ENCODE data around the gene IQCK. TPM values are rescaled to one million over a fixed set of nuclear protein-coding genes. Genes with fewer than 3 reads are reported as not detected.
A peak's percentile ranks its signal among the peaks of the same experiment; 100 is the strongest.

Gene IQCK
- total RNA-seq, 2 donors from 2014 or later = 2.2 to 3.7 TPM

DNA sequence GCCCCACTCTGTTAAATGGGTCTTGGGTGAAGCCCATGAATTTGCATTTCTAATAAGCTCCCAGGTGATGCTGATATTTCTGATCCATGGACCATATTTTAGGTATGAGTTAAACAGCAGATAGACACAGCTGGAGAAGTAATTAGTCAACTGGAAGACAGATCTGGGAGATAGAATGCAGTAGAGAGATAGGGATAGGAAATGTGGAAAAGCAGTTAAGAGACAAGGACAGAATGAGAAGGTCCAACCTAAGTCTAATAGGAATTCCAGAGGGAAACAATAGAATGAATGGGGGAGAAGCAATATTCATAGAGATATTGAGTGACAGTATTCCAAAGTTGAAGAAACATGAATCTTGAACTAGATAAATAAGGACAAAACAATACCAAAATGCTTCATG is 94.9 kb downstream of the IQCK start:
- H3K9me3 ChIP-seq (ENCODE audit: control insufficient read depth, low read length, poor library complexity, severe bottlenecking) = no peaks in the 10 kb centered on the region
- no peak overlapping the region for H3K4me3 Mint-ChIP-seq
- no peaks in the 10 kb centered on the region for H3K27me3 Mint-ChIP-seq
- H3K4me1 Mint-ChIP-seq = peaks cover 3% of the 10 kb centered on the region
- DNase-seq = no peak
- no peak for ATAC-seq
- no peak overlapping the region for H3K27ac Mint-ChIP-seq
- H3K36me3 Mint-ChIP-seq (ENCODE audit: low read depth) = no peaks in the 10 kb centered on the region

DNA sequence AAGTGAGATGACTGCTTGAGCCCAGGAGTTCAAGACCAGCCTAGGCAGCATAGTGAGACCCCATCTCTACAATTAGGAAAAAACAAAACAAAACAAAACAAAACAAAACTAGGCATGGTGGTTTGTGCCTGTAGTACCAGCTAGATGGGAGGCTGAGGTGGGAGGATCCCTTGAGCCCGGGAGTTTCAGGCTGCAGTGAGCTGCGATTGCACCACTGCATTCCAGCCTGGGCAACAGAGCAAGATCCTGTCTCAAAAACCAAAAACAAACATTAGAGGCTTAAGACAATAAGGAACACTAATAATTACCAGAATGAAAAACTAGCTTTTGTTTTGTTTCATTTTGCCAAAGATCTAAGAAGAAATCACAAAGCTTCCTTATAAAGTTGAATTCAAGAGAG is 97.3 kb downstream of the IQCK start:
- H3K27ac Mint-ChIP-seq = no peak overlapping the region
- H3K4me1 Mint-ChIP-seq = no peaks in the 10 kb centered on the region
- H3K27me3 Mint-ChIP-seq = no peaks in the 10 kb centered on the region
- ATAC-seq (no peak), DNase-seq (no peak)
- no peaks in the 10 kb centered on the region for H3K36me3 Mint-ChIP-seq (ENCODE audit: low read depth)
- no peak overlapping the region for H3K4me3 Mint-ChIP-seq
- no peaks in the 10 kb centered on the region for H3K9me3 ChIP-seq (ENCODE audit: control insufficient read depth, low read length, poor library complexity, severe bottlenecking)

DNA sequence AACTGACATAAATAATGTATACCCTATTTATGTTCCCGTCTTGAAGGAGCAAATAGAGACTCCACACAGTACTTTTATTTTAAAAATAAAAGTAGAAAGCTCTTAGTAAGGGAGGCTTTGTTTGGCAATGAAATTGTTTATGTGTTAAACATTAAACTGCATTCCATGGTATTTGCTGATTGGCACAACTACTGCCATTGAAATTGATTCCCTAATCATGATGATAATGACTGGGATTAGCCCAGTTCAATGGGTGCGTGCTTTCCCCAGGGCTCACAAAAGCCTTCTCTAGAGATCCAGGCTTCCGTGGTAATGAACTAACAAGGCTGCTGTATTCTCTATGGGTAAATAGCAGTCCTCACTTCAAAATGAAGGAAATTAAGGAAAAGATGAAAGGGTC is 99.1 kb downstream of the IQCK start:
- no peaks in the 10 kb centered on the region for H3K36me3 Mint-ChIP-seq (ENCODE audit: low read depth)
- no peak overlapping the region for H3K4me3 Mint-ChIP-seq
- no peak for ATAC-seq
- H3K27me3 Mint-ChIP-seq = no peaks in the 10 kb centered on the region
- no peaks in the 10 kb centered on the region for H3K9me3 ChIP-seq (ENCODE audit: control insufficient read depth, low read length, poor library complexity, severe bottlenecking)
- no peaks in the 10 kb centered on the region for H3K4me1 Mint-ChIP-seq
- DNase-seq = no peak
- H3K27ac Mint-ChIP-seq = no peak overlapping the region

DNA sequence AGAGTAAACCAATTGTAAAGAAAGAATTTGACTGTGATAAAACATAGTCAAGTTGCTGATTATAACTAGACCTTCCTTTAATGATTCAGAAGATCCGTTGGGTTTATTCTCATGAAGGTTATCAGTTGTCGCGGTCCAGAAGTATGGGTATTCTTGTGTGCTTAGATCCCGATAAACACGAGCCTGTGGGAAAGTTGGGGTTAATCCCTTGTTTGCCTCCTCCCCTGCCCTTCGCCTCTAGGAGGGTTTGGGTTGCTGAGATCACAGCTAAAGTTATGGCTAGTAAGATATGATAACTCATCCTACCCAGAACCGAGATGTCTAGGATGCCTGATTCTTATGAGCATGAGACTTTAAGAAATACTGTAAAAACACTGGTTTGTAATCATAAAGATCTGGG is 99.8 kb downstream of the IQCK start:
- Mint-ChIP-seq H3K27ac (no peak overlapping the region), H3K4me1 (no peaks in the 10 kb centered on the region), H3K36me3 (ENCODE audit: low read depth) (no peaks in the 10 kb centered on the region), H3K4me3 (no peak overlapping the region), H3K27me3 (no peaks in the 10 kb centered on the region)
- H3K9me3 ChIP-seq (ENCODE audit: control insufficient read depth, low read length, poor library complexity, severe bottlenecking) = no peaks in the 10 kb centered on the region
- no peak for ATAC-seq
- no peak for DNase-seq

DNA sequence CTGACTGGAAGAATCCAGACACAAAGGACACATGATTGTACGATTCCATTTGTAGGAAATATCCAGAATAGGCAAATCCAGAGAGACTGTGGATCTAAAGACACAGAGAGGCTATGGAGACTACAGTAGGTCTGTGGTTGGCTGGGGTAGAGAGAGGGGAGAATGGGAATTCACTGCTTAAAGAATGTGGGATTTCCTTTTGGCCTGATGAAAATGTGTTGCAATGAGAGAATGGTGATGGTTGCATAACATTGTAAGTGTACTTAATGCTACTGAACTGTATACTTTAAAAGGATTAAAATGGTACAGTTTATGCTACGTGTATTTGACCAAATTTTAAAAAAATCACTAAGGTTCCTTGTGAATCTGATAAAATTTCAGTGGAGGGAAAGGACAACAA is 104.5 kb downstream of the IQCK start:
- no peaks in the 10 kb centered on the region for H3K9me3 ChIP-seq (ENCODE audit: control insufficient read depth, low read length, poor library complexity, severe bottlenecking)
- no peaks in the 10 kb centered on the region for H3K27me3 Mint-ChIP-seq

DNA sequence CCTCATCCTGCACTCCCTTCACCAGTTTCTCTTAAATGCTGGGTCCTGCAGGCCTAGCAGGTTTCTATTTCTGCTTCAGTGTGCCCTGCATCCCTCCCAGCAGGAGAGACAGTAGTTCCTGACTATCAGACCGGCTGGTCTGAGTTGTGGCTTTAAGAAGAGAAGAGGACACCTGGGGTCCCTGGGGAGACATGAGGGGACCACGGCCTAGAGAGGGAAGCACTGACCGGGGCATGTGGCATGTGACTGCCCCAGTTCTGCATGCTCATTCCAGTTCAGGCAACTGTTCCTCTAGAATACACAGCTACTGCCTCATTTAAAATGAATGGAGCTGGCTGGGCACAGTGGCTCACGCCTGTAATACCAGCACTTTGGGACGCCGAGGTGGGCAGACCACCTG is 105.3 kb downstream of the IQCK start:
- DNase-seq (no peak), ATAC-seq (no peak)
- Mint-ChIP-seq H3K4me3 (no peak overlapping the region), H3K36me3 (ENCODE audit: low read depth) (no peaks in the 10 kb centered on the region), H3K27ac (peak overlapping the region; percentile 68), H3K4me1 (no peaks in the 10 kb centered on the region), H3K27me3 (no peaks in the 10 kb centered on the region)
- no peaks in the 10 kb centered on the region for H3K9me3 ChIP-seq (ENCODE audit: control insufficient read depth, low read length, poor library complexity, severe bottlenecking)

More for the DNA sequence above, 104.5 kb downstream of the IQCK start:
- Mint-ChIP-seq H3K4me3 (no peak overlapping the region), H3K36me3 (ENCODE audit: low read depth) (no peaks in the 10 kb centered on the region), H3K27ac (peak overlapping the region; percentile 68), H3K4me1 (no peaks in the 10 kb centered on the region)
- ATAC-seq = no peak
- no peak for DNase-seq

DNA sequence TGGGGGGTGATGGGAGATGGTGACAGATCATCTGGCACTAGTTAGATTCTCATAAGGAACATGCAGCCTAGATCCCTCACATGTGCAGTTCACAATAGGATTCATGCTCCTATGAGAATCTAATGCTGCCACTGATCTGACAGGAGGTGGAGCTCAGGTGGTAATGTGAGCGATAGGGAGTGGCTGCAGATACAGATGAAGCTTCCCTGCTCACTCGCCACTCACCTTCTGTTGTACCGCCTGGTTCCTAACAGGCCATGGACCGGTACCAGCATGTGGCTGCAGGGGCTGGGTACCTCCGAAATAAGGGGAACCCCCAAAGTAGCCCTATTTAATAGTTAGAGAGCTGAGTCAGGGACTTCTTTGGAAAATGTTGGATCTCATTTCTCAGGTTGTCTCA is 106.1 kb downstream of the IQCK start:
- H3K36me3 Mint-ChIP-seq (ENCODE audit: low read depth) = no peaks in the 10 kb centered on the region
- no peak overlapping the region for H3K4me3 Mint-ChIP-seq
- ATAC-seq (no peak), DNase-seq (no peak)
- H3K27ac Mint-ChIP-seq = no peak overlapping the region
- H3K9me3 ChIP-seq (ENCODE audit: control insufficient read depth, low read length, poor library complexity, severe bottlenecking) = no peaks in the 10 kb centered on the region
- no peaks in the 10 kb centered on the region for H3K4me1 Mint-ChIP-seq
- H3K27me3 Mint-ChIP-seq = no peaks in the 10 kb centered on the region

DNA sequence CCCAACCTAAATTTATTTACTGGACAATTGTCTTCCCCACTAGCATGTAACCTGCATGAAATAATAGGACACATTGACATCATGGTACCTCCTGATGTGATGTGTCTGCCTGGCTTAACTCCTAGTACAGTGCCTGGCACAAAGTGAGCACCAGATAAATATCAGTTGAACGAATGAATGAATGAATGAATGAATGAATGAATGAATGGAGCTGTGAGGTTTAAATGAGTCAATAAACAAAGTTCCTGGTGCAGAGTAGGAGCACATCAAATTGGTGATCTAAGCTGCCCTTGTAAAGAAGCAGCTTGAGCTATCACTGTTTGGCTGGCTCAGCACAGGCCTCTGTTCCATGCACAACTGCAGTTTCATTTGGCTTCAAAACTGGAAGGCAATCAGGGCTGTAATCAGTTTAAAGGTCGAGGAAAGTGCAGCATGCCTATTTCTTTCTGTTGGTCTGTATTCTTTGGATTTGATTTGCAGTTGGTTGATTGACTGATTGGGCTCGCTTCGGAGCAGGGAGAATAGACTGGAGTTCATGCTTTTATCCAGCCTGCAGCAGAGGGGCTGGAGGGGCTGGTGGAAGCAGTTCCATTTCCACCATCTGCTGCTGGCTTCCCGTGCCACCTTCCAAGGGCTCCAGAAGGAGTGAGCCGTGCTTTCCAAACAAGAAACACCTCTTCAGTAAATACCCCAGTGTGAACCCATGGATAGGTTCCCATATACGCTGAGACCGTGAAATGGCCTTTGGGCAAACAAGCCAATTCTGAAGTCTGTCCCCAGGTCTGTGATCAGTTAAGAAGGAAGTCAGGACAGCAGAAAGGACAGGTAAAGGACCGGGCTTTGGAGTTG is 112.0 kb downstream of the IQCK start:
- Mint-ChIP-seq H3K27ac (no peak overlapping the region), H3K27me3 (no peaks in the 10 kb centered on the region), H3K4me3 (no peak overlapping the region), H3K36me3 (ENCODE audit: low read depth) (no peaks in the 10 kb centered on the region), H3K4me1 (no peaks in the 10 kb centered on the region)
- ATAC-seq (no peak), DNase-seq (no peak)
- no peaks in the 10 kb centered on the region for H3K9me3 ChIP-seq (ENCODE audit: control insufficient read depth, low read length, poor library complexity, severe bottlenecking)

DNA sequence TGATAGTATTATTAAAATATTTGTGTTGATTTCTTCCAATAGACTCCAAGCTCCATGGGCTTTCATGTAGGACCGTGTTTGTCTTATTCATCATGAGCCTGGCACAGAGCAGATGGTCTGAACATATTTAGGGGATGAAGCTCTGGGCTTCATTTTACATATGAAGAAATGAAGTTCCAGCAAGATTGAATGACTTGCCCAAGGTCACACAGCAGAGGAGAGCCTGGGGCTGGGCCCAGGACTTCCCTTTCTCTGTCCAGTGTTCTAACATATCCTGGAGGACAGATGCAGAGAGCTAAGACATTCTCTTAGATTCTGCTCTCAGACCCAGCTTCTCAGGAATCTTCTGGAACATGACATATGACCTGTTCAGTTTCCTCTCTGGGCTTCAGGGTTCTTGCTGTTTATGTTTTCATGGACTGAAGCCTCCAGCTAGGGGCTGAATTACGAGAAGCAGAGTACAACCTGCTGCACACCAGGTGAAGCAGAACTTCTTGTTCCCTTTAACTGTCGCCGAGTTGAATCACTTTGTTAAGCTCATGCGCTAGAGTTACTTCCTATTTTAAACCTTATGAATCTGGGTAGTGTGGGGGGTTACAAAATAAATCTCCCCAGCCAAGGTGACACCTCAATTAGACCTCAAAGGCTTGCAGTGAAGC is 113.0 kb downstream of the IQCK start:
- H3K36me3 Mint-ChIP-seq (ENCODE audit: low read depth) = no peaks in the 10 kb centered on the region
- no peak for ATAC-seq
- no peaks in the 10 kb centered on the region for H3K9me3 ChIP-seq (ENCODE audit: control insufficient read depth, low read length, poor library complexity, severe bottlenecking)
- no peak overlapping the region for H3K4me3 Mint-ChIP-seq
- H3K27ac Mint-ChIP-seq = no peak overlapping the region
- DNase-seq = no peak
- no peaks in the 10 kb centered on the region for H3K27me3 Mint-ChIP-seq
- no peaks in the 10 kb centered on the region for H3K4me1 Mint-ChIP-seq

DNA sequence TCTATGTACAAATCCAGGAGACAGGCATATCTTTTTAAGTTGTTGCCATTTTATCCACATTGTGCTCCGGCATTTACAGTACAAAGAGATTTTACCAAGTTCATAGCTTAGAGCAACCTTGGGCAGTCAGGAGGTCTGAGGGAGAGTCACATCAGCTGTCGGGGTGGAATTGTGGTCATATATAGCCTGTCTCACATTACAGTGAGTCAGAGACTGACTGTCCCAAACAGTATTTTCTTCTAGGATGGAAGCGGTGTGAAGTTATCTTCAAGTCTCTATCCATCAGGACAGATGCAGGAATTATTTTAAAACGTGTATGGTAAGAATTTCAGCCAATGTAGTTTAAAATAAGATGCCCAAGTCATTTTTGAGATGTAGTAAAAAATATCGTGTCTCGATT is 113.6 kb downstream of the IQCK start:
- DNase-seq (no peak), ATAC-seq (no peak)
- no peaks in the 10 kb centered on the region for H3K4me1 Mint-ChIP-seq
- no peak overlapping the region for H3K27ac Mint-ChIP-seq
- no peaks in the 10 kb centered on the region for H3K9me3 ChIP-seq (ENCODE audit: control insufficient read depth, low read length, poor library complexity, severe bottlenecking)
- no peak overlapping the region for H3K4me3 Mint-ChIP-seq
- no peaks in the 10 kb centered on the region for H3K27me3 Mint-ChIP-seq
- H3K36me3 Mint-ChIP-seq (ENCODE audit: low read depth) = no peaks in the 10 kb centered on the region

DNA sequence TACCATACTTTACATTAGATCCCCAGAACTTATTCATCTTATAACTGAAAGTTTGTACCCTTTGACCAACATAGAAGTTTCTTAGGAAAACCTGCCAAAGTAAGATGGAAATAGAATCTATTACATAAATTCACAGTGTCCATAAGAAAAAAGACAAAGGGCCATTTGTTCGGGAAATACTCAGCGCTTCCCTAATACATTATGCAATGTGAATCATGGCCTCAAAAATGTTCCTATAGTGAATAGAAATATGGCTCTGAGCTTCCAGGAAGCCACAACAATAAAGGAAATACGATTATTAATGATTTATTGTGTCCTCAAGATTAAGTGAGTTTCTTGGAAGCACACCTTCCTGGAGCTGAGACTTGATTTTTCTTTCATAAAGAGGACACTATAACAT is 115.1 kb downstream of the IQCK start:
- H3K27me3 Mint-ChIP-seq = no peaks in the 10 kb centered on the region
- DNase-seq = no peak

DNA sequence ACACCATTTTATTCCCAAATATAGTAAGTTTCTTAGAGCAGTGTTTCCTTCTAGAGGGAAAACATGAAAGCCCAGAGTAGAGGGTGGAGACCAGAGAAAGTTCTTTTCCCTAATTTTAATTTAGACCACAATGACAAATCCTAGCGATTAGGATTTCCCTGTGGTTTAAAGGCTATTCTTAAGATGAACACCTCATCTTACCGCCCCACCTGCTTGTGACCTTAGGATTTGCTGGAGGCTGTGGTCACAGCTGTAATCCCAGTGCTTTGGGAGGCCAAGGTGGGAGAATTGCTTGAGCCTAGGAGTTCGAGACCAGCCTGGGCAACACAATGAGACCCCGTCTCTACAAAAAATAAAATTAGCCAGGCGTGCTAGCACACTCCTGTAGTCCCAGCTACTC is 115.5 kb downstream of the IQCK start:
- no peaks in the 10 kb centered on the region for H3K9me3 ChIP-seq (ENCODE audit: control insufficient read depth, low read length, poor library complexity, severe bottlenecking)
- Mint-ChIP-seq H3K4me3 (no peak overlapping the region), H3K27ac (no peak overlapping the region), H3K36me3 (ENCODE audit: low read depth) (no peaks in the 10 kb centered on the region), H3K4me1 (peaks cover 3% of the 10 kb centered on the region), H3K27me3 (no peaks in the 10 kb centered on the region)
- no peak for ATAC-seq
- DNase-seq = no peak

More for the DNA sequence above, 115.1 kb downstream of the IQCK start:
- Mint-ChIP-seq H3K4me3 (no peak overlapping the region), H3K36me3 (ENCODE audit: low read depth) (no peaks in the 10 kb centered on the region), H3K4me1 (peaks cover 3% of the 10 kb centered on the region), H3K27ac (no peak overlapping the region)
- no peaks in the 10 kb centered on the region for H3K9me3 ChIP-seq (ENCODE audit: control insufficient read depth, low read length, poor library complexity, severe bottlenecking)
- no peak for ATAC-seq

DNA sequence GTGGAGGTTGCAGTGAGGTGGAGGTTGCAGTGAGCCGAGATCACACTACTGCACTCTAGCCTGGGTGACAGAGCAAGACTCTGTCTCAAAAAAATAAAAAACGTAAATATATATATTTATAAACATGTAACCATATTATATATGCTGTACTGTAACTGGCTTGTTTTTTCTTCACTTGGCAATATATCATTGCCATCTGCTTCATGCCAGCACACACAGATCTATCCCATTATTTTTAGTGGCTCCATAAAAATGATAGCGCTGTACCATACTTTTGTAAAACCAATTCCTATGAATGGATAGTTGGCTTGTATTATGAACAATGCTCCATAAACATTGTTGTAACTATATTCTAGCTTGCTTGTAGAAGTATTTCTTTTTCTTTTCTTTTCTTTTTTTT is 117.1 kb downstream of the IQCK start:
- DNase-seq (no peak), ATAC-seq (no peak)
- H3K27ac Mint-ChIP-seq = no peak overlapping the region
- H3K4me1 Mint-ChIP-seq = peaks cover 3% of the 10 kb centered on the region
- H3K27me3 Mint-ChIP-seq = no peaks in the 10 kb centered on the region
- no peaks in the 10 kb centered on the region for H3K36me3 Mint-ChIP-seq (ENCODE audit: low read depth)
- H3K4me3 Mint-ChIP-seq = no peak overlapping the region
- H3K9me3 ChIP-seq (ENCODE audit: control insufficient read depth, low read length, poor library complexity, severe bottlenecking) = no peaks in the 10 kb centered on the region

DNA sequence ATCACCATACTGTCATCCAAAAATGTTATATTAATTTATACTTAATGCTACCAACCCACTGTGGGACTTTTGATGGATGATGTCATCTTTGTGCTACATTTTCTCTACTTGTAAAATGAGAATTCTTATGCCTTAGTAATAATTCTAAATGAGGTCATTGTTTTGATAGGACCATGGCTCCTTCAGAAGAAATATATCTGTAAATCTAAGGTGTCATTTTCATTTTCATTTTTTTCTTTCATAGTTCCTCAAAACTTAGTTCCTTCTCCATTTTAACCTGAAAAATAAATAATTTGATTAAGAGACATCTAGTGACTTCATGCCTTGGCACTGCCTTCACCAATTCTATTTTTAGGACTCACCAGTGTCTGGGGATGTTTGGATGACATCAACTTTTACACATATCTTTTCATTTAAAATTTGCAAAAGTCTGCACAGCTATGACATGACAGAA is 117.9 kb downstream of the IQCK start:
- no peaks in the 10 kb centered on the region for H3K9me3 ChIP-seq (ENCODE audit: control insufficient read depth, low read length, poor library complexity, severe bottlenecking)
- Mint-ChIP-seq H3K27me3 (no peaks in the 10 kb centered on the region), H3K4me1 (peaks cover 3% of the 10 kb centered on the region), H3K27ac (no peak overlapping the region), H3K36me3 (ENCODE audit: low read depth) (no peaks in the 10 kb centered on the region), H3K4me3 (no peak overlapping the region)
- ATAC-seq (no peak), DNase-seq (no peak)
